Tibial artery (tissue), 4 donors: Measurements from ENCODE around the gene EGR1.

Source experiments
- DNase-seq, 2 donors: peaks; one replicate each; pipeline ENCODE4 v3.0.0-alpha.2; 2019
- H3K27ac ChIP-seq, 2 donors: fragments of 200-600 bp; sonication (generic) in 1 of 2; 1 replicate in 1 of 2; 2 replicates in 1 of 2; pipeline ENCODE4 v1.5.1; 2018 to 2019; ENCODE audit warnings: mild to moderate bottlenecking in 1 of 2
- H3K27me3 ChIP-seq, 2 donors: fragments of 200-600 bp; sonication (generic) in 1 of 2; one replicate each; pipeline versions ENCODE4 v1.5.1 to v1.6.0; 2016 to 2019
- H3K36me3 ChIP-seq, 3 donors: fragments of 200-600 bp; sonication (generic) in 2 of 3; one replicate each; pipeline ENCODE4 v1.5.1; 2016 to 2019; ENCODE audit warnings: mild to moderate bottlenecking in 2 of 3
- H3K4me1 ChIP-seq, 4 donors: fragments of 200-600 bp; sonication (generic) in 2 of 4; 1 replicate in 3 of 4; 2 replicates in 1 of 4; pipeline ENCODE4 v1.5.1; 2016 to 2019
- H3K4me3 ChIP-seq, 2 donors: fragments of 200-600 bp; sonication (generic) in 1 of 2; 1 replicate in 1 of 2; 2 replicates in 1 of 2; pipeline ENCODE4 v1.5.1; 2018 to 2019; ENCODE audit warnings: mild to moderate bottlenecking in 2 of 2
- H3K9me3 ChIP-seq, 3 donors: fragments of 200-600 bp; sonication (generic) in 1 of 3; one replicate each; pipeline ENCODE4 v1.5.1; 2016 to 2019
- CTCF ChIP-seq, 2 experiments: fragments of 200-600 bp in 1 of 2; fragments of 450-650 bp in 1 of 2; IDR thresholded peaks; one replicate each; pipeline ENCODE4 v1.5.1; 2017 to 2019; ENCODE audit warnings: antibody characterized with exemption in 2 of 2, mild to moderate bottlenecking in 1 of 2, moderate library complexity in 1 of 2
- intact Hi-C: fragments of 100-400 bp; cut with DNase I; formaldehyde crosslinking; loops from one replicate; pipeline ENCODE4 v1.15.0; 2023; ENCODE audit warnings: low total_unique reads

The EGR1 gene

GRCh38 chr5:138491669-138492559 lies 26.6 kb downstream of the EGR1 start:
- Histone ChIP-seq H3K4me3 (peak overlapping the region; percentile 51 to 64), H3K9me3 (no peaks in the 10 kb centered on the region), H3K36me3 (no peaks in the 10 kb centered on the region), H3K27me3 (peaks cover 0 to 36% of the 10 kb centered on the region in 2 donors), H3K27ac (peak overlapping the region; percentile 63), H3K4me1 (peaks cover 0 to 40% (median 31%) of the 10 kb centered on the region in 4 donors)
- peak; percentile 90 to 96 for DNase-seq
- intact Hi-C loops = no loop called here
- TF ChIP-seq CTCF (IDR thresholded peaks at IDR 0.05) = no peak

- peaks cover 0 to 40% (median 31%) of the 10 kb centered on the region in 4 donors for H3K4me1 ChIP-seq
- H3K27me3 ChIP-seq = peaks cover 0 to 36% of the 10 kb centered on the region in 2 donors
- DNase-seq = no peak
- H3K4me3 ChIP-seq = peak overlapping the region; percentile 51 to 64
- no peaks in the 10 kb centered on the region for H3K9me3 ChIP-seq
- intact Hi-C loops = no loop called here
- H3K27ac ChIP-seq = peak overlapping the region; percentile 63
- TF ChIP-seq CTCF (IDR thresholded peaks at IDR 0.05) = no peak
- H3K36me3 ChIP-seq = no peaks in the 10 kb centered on the region
Measured at GRCh38 chr5:138492560-138493045, 27.3 kb downstream of the EGR1 start.

GRCh38 chr5:138495351-138495750 lies 30.1 kb downstream of the EGR1 start:
- peaks cover 0 to 29% (median 22%) of the 10 kb centered on the region in 4 donors for H3K4me1 ChIP-seq
- peaks cover 0 to 13% of the 10 kb centered on the region in 2 donors for H3K27me3 ChIP-seq
- TF ChIP-seq CTCF (IDR thresholded peaks at IDR 0.05) = no peak
- H3K4me3 ChIP-seq = no peak overlapping the region
- H3K36me3 ChIP-seq = no peaks in the 10 kb centered on the region
- intact Hi-C loops = no loop called here
- H3K9me3 ChIP-seq = no peaks in the 10 kb centered on the region
- no peak for DNase-seq
- no peak overlapping the region for H3K27ac ChIP-seq

GRCh38 chr5:138498376-138498775 lies 33.1 kb downstream of the EGR1 start:
- H3K9me3 ChIP-seq = no peaks in the 10 kb centered on the region
- H3K4me3 ChIP-seq = no peak overlapping the region
- no peak overlapping the region for H3K27ac ChIP-seq
- H3K27me3 ChIP-seq = no peaks in the 10 kb centered on the region
- peaks cover 0 to 6% (median under 1%) of the 10 kb centered on the region in 4 donors for H3K4me1 ChIP-seq
- TF ChIP-seq CTCF (IDR thresholded peaks at IDR 0.05) = no peak
- DNase-seq = no peak
- intact Hi-C loops = no loop called here
- H3K36me3 ChIP-seq = no peaks in the 10 kb centered on the region

GRCh38 chr5:138502121-138502520 lies 36.8 kb downstream of the EGR1 start:
- no peak overlapping the region for H3K4me3 ChIP-seq
- no peaks in the 10 kb centered on the region for H3K27me3 ChIP-seq
- no peak overlapping the region for H3K27ac ChIP-seq
- intact Hi-C loops = loop anchor here (2.0 kb wide), 1 partner anchor 51 kb away; no protein-coding TSS in a partner anchor
- DNase-seq = no peak
- H3K4me1 ChIP-seq = peaks cover 0 to 23% (median 19%) of the 10 kb centered on the region in 4 donors
- TF ChIP-seq CTCF (IDR thresholded peaks at IDR 0.05) = no peak
- H3K9me3 ChIP-seq = no peaks in the 10 kb centered on the region
- peaks cover under 1 to 8% (median 8%) of the 10 kb centered on the region in 3 donors for H3K36me3 ChIP-seq
